ENCODE results near the gene BAMBI.

BAMBI gene

DNA sequence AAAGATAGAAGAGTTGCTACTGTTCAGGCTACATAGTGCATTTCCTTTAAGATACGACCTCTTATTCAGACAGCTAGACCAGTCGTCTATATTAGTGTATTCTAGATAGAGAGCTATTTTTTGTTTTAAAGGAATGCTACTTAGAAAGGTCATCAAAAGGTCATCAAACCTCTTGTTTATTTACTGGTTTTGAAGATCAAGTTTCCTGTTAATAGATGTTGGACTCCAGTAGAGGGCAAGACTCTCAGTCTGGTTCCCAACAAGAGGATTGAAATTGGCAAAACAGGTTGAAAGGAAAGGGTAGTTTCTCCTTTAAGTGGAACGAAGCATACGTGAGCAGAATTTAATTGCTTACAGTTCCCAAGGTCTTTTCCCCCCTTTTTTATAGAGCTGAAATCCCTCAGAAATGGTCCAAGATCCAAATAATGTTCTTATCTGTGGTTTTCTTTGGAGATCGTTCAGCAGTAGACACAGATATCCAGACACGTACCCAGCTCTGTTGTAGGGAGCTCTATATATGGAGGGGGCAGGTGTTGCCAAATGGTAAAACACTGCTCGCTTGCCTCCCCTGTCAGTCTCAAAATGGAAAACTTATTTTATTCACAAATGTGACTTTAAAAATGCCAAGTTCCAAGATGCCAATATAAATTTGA, 37.2 kb downstream of the BAMBI start:
- TF ChIP-seq, protein P1, sequence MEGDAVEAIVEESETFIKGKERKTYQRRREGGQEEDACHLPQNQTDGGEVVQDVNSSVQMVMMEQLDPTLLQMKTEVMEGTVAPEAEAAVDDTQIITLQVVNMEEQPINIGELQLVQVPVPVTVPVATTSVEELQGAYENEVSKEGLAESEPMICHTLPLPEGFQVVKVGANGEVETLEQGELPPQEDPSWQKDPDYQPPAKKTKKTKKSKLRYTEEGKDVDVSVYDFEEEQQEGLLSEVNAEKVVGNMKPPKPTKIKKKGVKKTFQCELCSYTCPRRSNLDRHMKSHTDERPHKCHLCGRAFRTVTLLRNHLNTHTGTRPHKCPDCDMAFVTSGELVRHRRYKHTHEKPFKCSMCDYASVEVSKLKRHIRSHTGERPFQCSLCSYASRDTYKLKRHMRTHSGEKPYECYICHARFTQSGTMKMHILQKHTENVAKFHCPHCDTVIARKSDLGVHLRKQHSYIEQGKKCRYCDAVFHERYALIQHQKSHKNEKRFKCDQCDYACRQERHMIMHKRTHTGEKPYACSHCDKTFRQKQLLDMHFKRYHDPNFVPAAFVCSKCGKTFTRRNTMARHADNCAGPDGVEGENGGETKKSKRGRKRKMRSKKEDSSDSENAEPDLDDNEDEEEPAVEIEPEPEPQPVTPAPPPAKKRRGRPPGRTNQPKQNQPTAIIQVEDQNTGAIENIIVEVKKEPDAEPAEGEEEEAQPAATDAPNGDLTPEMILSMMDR (IDR thresholded peaks at IDR 0.05; ENCODE audit: poor library complexity, severe bottlenecking) = no peak
- H3K4me1 ChIP-seq (ENCODE audit: insufficient read depth, poor library complexity, severe bottlenecking) = no peaks in the 10 kb centered on the region
- H3K36me3 ChIP-seq (ENCODE audit: low read depth) = no peaks in the 10 kb centered on the region
- no peak for ATAC-seq (ENCODE audit: low read depth)
- H3K27me3 ChIP-seq (ENCODE audit: insufficient read depth, poor library complexity, severe bottlenecking) = no peaks in the 10 kb centered on the region
- no peak overlapping the region for H3K27ac ChIP-seq (ENCODE audit: poor library complexity, severe bottlenecking)
- DNase-seq (ENCODE audit: low spot score) = no peak
- H3K9me3 ChIP-seq (ENCODE audit: severe bottlenecking) = no peaks in the 10 kb centered on the region
- no peak overlapping the region for H3K4me3 ChIP-seq (ENCODE audit: severe bottlenecking)

DNA sequence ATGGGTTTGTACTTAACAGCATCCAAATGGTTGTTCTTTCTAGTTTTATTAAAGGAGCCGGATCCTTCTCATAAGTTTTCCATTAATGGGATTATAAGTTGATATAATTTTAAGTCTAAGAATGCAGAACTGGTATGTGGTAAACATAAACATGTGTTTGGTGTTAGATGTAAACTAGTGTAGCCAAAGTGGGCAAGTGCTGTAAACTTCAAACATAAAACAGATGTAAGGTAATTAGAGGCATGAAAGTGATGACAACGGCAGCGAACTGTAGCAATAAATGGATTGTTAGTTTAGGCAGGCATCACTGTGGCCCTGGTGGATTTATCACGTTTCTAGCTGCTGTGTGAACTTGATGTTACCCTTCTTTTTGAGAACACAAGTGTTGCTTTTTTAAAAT, 37.9 kb downstream of the BAMBI start:
- Histone ChIP-seq H3K36me3 (ENCODE audit: low read depth) (no peaks in the 10 kb centered on the region), H3K27me3 (ENCODE audit: insufficient read depth, poor library complexity, severe bottlenecking) (no peaks in the 10 kb centered on the region), H3K4me1 (ENCODE audit: insufficient read depth, poor library complexity, severe bottlenecking) (no peaks in the 10 kb centered on the region), H3K9me3 (ENCODE audit: severe bottlenecking) (no peaks in the 10 kb centered on the region), H3K27ac (ENCODE audit: poor library complexity, severe bottlenecking) (no peak overlapping the region), H3K4me3 (ENCODE audit: severe bottlenecking) (no peak overlapping the region)
- DNase-seq (ENCODE audit: low spot score) (no peak), ATAC-seq (ENCODE audit: low read depth) (no peak)
- TF ChIP-seq, protein P1 (IDR thresholded peaks at IDR 0.05; ENCODE audit: poor library complexity, severe bottlenecking) = no peak

DNA sequence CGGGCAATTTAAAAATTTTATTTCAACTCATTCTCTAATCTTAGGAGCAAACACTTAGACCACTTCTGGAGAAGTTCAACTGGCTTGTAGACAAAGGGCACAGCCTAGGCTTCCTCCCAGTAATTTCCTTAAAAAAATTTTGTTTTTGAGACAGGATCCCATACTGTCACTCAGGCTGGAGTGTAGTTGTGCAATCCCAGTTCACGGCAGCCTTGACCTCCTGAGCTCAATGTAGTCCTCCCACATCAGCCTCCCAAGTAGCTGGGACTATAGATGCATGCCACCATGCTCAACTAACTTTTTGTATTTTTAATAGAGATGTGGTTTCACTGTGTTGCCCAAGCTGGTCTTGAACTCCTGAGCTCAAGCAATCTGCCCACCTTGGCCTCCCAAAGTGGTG, 38.4 kb downstream of the BAMBI start:
- Histone ChIP-seq H3K27ac (ENCODE audit: poor library complexity, severe bottlenecking) (no peak overlapping the region), H3K4me1 (ENCODE audit: insufficient read depth, poor library complexity, severe bottlenecking) (no peaks in the 10 kb centered on the region), H3K4me3 (ENCODE audit: severe bottlenecking) (no peak overlapping the region), H3K9me3 (ENCODE audit: severe bottlenecking) (no peaks in the 10 kb centered on the region), H3K36me3 (ENCODE audit: low read depth) (no peaks in the 10 kb centered on the region), H3K27me3 (ENCODE audit: insufficient read depth, poor library complexity, severe bottlenecking) (no peaks in the 10 kb centered on the region)
- ATAC-seq (ENCODE audit: low read depth) = no peak
- TF ChIP-seq, protein P1 (IDR thresholded peaks at IDR 0.05; ENCODE audit: poor library complexity, severe bottlenecking) = no peak
- no peak for DNase-seq (ENCODE audit: low spot score)

DNA sequence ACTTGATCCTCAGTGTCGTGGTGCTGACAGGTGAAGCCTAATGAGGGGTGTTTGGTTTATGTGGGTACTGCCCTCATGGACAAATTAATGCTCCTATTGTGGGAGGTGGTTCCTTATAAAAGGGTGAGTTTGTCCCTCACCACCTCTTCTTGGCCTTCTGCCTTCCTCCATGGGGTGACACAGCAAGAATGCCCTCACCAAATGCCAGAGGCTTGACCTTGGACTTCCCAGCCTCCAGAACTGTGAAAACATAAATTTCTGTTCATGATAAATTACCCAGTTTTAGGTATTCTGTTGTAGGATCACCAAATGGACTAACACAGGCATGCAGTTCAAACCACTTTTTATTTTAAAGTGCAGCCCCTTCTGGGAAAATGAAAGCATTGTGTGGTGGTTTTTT, 39.4 kb downstream of the BAMBI start:
- no peaks in the 10 kb centered on the region for H3K36me3 ChIP-seq (ENCODE audit: low read depth)

More for the DNA sequence above, 39.4 kb downstream of the BAMBI start:
- Histone ChIP-seq H3K27me3 (ENCODE audit: insufficient read depth, poor library complexity, severe bottlenecking) (peaks cover 3% of the 10 kb centered on the region), H3K4me1 (ENCODE audit: insufficient read depth, poor library complexity, severe bottlenecking) (no peaks in the 10 kb centered on the region), H3K4me3 (ENCODE audit: severe bottlenecking) (no peak overlapping the region), H3K9me3 (ENCODE audit: severe bottlenecking) (no peaks in the 10 kb centered on the region), H3K27ac (ENCODE audit: poor library complexity, severe bottlenecking) (no peak overlapping the region)
- ATAC-seq (ENCODE audit: low read depth) = no peak
- no peak for DNase-seq (ENCODE audit: low spot score)
- TF ChIP-seq, protein P1 (IDR thresholded peaks at IDR 0.05; ENCODE audit: poor library complexity, severe bottlenecking) = no peak

All from RWPE2 (cell line).